NCI-H146 (cell line): ENCODE data around the gene WDR27.
"Not testable (repeated sequence)": the region's sequence is repeated elsewhere in the genome, so short reads cannot be mapped to it uniquely, and the experiment has no call there.

Experiments
- DNase-seq: peaks from one replicate; lab custom pipeline; 2025; lab: John Stamatoyannopoulos, UW

The WDR27 gene

DNA sequence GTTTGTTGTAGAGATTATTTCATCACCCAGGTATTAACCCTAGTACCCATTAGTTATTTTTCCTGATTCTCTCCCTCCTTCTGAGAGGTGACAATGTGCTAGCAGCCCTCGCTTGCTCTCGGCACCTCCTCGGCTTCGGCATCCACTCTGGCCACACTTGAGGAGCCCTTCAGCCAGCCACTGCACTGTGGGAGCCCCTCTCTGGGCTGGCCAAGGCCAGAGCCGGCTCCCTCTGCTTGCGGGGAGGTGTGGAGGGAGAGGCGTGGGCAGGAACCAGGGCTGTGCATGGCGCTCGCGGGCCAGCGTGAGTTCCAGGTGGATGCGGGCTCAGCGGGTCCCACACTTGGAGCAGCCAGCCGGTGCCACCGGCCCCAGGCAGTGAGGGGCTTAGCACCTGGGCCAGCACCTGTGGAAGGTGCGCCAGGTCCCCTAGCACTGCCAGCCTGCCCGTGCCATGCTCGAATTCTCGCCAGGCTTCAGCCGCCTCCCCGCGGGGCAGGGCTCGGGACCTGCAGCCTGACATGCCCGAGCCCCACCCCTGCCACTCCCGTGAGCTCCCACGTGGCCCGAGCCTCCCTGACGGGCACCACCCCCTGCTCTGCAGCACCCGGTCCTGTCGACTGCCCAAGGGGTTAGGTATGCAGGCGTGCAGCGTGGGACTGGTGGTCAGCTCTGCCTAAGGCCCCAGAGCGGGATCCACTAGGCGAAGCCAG, 221.9 kb downstream of the WDR27 start:
- DNase-seq: no peak

DNA sequence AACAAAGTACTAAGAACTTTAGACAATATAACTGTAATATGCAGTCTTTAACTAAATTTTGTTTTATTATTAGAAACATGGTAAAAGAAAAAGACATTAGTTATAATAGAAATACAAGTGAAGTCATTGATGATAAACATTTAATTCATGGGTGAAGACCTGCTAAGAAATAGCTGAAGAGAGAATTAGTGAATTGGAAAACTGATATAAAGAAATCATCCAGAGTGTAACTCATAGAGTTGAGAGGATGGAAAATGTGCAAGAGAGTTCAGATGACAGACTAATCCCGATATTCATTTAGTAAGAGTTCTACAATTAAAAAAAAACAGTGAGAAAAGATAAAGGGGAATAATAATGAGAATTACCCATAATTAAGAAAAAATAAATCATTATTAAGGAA, 227.5 kb downstream of the WDR27 start:
- no peak for DNase-seq

DNA sequence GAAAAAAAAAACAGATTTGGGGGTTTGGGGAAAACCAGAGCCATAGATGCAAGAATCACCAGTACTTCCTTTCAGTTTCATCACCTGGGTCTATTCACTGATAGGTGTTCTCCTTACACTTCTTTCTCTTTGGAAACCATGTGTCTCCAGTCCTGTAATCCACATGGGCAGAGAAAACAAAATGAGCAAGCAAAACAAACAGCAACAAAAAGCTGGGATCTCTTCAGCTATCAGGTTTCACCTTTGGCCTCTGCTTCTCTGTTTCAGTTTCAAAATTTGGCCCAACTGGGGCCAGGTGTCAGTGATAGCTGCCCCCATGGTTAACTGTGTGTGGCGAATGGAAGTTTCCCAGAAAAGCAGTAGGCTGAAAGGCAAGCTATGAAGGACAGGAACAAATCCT, 228.2 kb downstream of the WDR27 start:
- no peak for DNase-seq

- no peak for DNase-seq
These were observed 228.9 kb downstream of the WDR27 start for GRCh38 chr6:169472786-169473416.

- DNase-seq: no peak
These were observed 231.0 kb downstream of the WDR27 start for GRCh38 chr6:169470790-169471189.

DNA sequence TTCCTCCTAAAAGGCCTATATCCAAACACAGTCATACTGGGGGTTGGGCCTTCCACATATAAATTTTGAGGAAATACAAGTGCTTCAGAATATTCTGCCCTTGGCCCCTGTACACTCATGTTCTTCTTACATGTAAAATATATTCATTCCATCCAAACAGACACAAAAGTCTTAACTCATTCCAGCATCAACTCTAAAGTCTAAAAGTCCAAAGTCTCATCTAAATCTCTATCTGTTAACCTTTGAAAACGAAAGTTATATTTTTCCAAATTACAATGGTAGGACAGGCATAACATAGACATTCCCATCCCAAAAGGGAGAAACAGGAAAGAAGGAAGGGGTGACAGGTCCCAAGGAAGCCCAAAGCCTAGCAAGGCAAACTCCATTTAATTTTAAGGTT, 232.8 kb downstream of the WDR27 start:
- DNase-seq: no peak

DNA sequence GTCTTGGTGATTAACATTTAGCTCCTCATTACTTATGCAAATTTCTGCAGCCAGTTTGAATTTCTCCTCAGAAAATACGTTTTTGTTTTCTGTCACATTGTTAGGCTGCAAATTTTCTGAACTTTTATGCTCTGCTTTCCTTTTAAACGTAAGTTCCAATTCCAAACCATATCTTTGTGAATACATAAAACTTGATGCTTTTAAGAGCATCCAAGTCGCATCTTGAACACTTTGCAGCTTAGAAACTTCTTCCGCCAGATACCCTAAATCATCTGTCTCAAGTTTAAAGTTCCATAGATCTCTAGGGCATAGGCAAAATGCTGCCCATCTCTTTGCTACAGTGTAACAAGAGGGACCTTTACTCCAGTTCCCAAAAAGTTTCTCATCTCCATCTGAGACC, 234.1 kb downstream of the WDR27 start:
- not testable (repeated sequence) for DNase-seq

- DNase-seq: not testable (repeated sequence)
These were observed 235.6 kb downstream of the WDR27 start for GRCh38 chr6:169466256-169466655.

GRCh38 chr6:169457762-169458161, 244.1 kb downstream of the WDR27 start:
- DNase-seq: no peak

DNA sequence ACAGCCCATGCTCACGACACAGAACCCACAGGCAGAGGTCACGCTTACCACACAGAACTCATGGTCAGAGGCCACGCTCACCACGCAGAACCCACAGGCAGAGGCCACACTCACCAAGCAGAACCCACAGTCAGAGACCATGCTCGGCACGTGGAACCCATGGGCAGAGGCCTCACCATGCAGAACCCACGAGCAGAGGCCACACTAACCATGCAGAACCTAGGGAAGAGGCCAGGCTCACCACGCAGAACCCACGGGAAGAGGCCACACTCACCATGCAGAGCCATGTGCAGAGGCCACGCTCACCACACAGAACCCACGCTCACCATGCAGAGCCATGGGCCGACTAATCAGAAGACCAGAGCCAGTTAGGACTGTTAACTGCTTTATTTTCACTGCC, 245.0 kb downstream of the WDR27 start:
- no peak for DNase-seq

DNA sequence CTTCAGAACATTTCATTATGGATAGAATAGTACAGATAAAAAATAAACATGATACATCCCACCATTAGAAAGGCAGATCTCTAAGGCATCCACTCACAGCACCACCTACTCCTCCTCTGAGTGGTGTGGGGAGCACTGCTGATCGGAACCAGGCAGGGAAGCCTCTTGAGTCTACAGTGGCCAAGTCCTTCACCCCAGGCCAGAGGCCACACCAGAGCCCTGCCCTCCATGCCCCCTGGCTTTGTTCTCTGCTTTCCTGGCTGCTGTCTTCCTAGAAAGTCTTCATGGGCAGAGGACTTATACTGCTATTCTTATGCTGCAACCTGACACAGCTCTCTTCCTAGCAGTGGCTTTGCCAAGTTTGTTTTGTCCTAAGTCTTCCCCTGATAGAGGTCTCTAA, 246.4 kb downstream of the WDR27 start:
- DNase-seq: no peak

- no peak for DNase-seq
These were observed 247.0 kb downstream of the WDR27 start for GRCh38 chr6:169454872-169455204.

DNA sequence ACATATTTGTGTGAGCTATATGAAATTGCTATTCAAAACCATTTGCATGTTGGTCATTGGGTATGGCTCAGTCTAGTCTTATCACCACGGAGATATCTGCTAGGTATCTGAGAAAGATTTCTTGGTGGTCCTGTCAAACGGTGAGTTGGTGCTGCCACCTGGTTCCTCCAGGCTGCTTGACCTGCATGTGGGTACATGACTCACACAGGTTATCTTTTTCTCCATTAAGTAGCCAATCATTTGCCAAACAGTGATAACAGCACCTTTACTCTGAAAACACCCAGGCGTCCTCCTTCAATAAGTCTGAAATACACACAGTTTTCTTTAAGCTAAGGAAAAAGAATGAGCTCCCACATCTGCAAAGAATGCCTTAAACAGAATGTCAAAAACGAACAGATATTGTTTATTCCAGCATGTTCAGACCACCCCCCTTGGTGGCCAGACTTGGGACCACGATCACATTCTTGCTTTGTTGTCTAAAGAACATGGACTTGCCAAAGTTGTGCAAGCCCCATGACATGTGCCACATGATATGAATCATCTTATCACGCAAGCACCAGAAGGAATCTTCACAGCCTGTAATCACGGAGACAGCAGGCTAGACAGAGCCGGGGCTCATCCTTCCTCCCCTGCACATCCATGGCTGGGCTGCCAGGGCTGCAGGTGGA, 247.5 kb downstream of the WDR27 start:
- peak; percentile 48 for DNase-seq

DNA sequence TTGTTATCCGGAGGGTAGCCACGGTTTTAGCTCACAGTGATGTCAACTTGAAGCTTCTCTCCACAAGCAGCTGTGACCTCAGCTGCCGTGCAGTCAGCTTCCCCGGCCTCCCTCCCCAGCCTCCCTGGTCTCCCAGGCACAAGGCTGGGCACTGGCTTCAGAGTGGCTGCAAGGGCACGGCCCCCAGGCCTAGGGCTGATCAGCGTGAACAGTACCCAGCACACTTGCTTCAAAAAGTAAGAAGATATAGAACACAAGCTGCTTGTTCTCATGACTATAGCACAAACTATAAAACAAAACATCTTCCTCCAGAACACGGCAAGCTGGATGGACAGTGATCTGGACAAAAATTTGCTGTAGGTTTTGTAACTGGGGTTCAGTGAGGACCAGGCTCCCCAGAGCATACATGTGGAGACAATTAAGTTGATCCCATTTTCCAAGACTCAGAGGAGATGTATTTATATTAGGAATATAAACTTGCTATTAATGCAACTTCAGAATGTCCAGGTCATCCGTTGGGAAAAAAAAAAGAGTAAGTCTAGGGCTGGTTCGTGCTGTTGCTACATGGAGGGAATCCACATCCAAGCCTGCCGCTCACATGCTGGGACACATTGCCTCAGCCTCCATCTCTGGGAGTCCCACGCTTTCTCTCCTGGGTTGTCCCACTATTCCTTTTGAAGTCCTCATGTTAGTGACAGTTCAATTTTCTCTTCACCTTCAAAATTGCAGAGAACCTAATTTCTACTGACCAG, 248.8 kb downstream of the WDR27 start:
- DNase-seq: no peak

DNA sequence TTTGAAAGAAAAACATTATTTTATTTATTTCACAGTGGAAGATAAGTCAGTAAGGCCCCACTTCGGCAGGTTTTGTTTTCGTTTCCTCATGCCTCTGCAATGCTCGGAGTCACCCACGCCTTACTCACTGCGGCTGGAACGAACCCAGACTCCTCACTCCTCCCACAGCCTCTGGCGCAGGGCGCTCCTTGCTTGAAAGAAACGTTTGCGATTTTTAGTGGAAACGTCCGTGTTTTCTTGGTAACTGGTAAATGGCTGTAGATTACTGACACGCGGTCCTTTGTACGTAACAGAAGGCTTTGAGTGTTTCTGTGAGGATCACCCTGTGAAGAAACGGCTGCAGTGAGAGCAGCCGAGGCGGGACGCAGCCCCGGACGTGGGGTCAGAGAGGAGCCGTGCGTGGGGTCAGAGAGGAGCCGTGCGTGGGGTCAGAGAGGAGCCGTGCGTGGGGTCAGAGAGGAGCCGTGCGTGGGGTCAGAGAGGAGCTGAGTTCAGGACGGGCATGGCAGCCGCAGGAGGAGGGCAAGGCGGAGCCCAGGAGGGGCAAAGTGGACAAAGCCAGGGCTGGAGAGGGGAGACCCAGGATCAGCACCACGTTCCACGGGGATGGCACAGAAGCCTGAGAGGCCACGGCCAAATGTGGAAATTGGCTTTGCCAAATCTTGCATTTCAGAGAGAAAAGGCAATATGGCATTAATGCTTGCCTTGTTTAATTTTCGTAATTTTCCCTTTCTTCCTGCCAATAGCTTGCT, 249.5 kb downstream of the WDR27 start:
- DNase-seq: peak; percentile 83

GRCh38 chr6:169451065-169451838, 250.6 kb downstream of the WDR27 start:
- no peak for DNase-seq

DNA sequence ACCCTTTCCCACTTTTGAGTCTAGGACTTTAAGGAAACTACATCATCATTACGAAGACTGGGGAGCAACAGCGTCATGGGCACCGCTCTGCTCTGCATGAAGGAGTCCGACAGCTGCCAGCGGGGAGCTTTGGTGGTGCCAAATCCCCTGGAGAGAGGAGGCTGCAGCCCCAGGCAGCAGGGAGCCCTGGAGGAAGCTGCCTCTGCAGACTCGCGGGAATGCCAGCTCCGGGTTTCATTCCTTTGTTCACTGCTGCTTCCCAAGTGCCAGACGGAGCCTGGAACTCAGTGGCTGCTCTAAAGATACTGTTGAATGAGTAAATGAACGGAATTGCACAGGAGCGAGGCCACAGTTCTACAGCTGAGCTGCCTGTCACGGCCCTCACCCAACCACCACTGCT, 251.7 kb downstream of the WDR27 start:
- DNase-seq: peak; percentile 95

GRCh38 chr6:169449221-169449620, 252.6 kb downstream of the WDR27 start:
- no peak for DNase-seq

- DNase-seq: peak; percentile 96
These were observed 255.9 kb downstream of the WDR27 start for GRCh38 chr6:169445661-169446581.

DNA sequence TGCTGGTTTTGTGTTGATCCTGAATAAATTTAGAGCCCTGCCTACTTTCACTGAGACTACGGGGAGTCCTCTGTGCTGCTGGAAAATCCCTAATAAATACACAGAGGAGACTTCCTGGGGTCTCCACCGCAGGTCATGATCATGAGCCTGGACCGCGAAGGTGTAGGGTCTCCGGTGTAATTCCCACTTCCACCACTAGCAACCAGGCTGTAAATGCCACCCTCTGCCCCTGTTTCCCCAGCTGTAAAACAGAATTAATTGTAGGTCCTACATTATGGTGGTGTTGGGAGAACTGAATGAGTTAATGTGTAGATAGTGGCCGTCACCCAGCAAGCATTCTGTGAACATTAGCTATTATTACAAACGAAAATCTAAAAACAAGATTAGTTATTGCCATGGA, 256.6 kb downstream of the WDR27 start:
- peak; percentile 73 for DNase-seq
